ENCODE results near the gene PHKB. TPM values are rescaled to one million over a fixed set of nuclear protein-coding genes. Genes with fewer than 3 reads are reported as not detected.

The PHKB gene
- total and polyA plus RNA-seq, 2 of the 8 experiments (the other 6 are each of a cell fraction or from before 2014, with no cell fraction given), result 18.6 to 38.3 TPM

DNA sequence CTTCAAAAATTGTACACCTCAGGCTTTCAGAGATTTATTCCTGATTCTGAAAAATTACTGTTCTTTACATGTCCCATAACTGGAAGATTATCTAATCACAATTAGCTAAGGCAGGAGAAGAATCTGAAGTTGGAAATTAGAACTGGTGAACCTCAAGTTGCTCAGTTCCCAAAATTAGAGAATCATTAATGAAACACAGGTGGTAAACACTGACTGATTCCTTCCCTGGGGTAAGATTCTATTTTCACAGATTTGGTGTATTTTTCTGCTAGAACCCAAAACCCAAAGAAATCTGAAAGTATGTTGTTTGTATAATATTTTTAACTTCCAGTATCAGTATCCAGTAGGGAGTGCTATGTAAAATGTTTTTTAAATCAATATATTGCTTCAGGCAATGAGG lies 25.7 kb downstream of the PHKB start:
- FAIRE-seq (no peak), DNase-seq (ENCODE audit: low read depth in 1 of 2, low spot score in 2 of 2) (no peak)
- CTCF ChIA-PET (ENCODE audit: partially characterized antibody), result no interaction called here
- H3K56ac ChIP-seq (replicated peaks; ENCODE audit: insufficient read length, low read depth, low read length), result no peak overlapping the region
- H3K4me3 ChIP-seq (ENCODE audit: extremely low read depth in 1 of 4, insufficient read depth in 2 of 4, low read depth in 3 of 4, low read length in 4 of 4), result no peak overlapping the region
- no peak overlapping the region for H2AK5ac ChIP-seq (ENCODE audit: low read depth, low read length)
- peaks cover 17 to 20% of the 10 kb centered on the region in 2 experiments; a peak in 3 of 4 replicates for H3K9me3 ChIP-seq (ENCODE audit: insufficient read depth in 2 of 2, low read depth in 1 of 2, low read length in 1 of 2)
- H2BK15ac ChIP-seq (ENCODE audit: low read length), result no peak overlapping the region
- no peak overlapping the region for H3K18ac ChIP-seq (ENCODE audit: extremely low read depth, low read length)
- no peak overlapping the region for H4K91ac ChIP-seq (replicated peaks; ENCODE audit: insufficient read length, low read length)
- no peak overlapping the region for H4K5ac ChIP-seq (ENCODE audit: insufficient read length, low read depth, low read length)
- no peak overlapping the region for H3K4ac ChIP-seq (replicated peaks; ENCODE audit: insufficient read length, low read depth, low read length)
- H2BK5ac ChIP-seq (ENCODE audit: low read depth, low read length), result no peak overlapping the region
- peaks cover 0 to under 1% (median 0%) of the 10 kb centered on the region in 4 experiments; a peak in 1 of 7 replicates for H3K4me1 ChIP-seq (replicated peaks in 1 of 4; ENCODE audit: control insufficient read depth in 3 of 4, insufficient read depth in 4 of 4, low read length in 3 of 4)
- H2AFZ ChIP-seq (ENCODE audit: low read length), result no peak overlapping the region
- H3K14ac ChIP-seq (ENCODE audit: insufficient read length), result no peak overlapping the region
- H3K79me2 ChIP-seq (ENCODE audit: control insufficient read depth in 1 of 2, insufficient read depth in 2 of 2, low read length in 2 of 2), result no peaks in the 10 kb centered on the region; a peak in 1 of 4 replicates
- H3K4me2 ChIP-seq (ENCODE audit: insufficient read depth in 1 of 2, low read depth in 2 of 2, low read length in 2 of 2), result no peak overlapping the region
- no peaks in the 10 kb centered on the region for H4K20me1 ChIP-seq (replicated peaks in 1 of 2; ENCODE audit: control insufficient read depth in 1 of 2, insufficient read depth in 2 of 2, low read length in 2 of 2)
- no peaks in the 10 kb centered on the region for H3K27me3 ChIP-seq (replicated peaks in 1 of 4; ENCODE audit: control insufficient read depth in 3 of 4, extremely low read depth in 1 of 4, insufficient read depth in 3 of 4, low read length in 3 of 4)
- H2BK20ac ChIP-seq (ENCODE audit: low read length), result no peak overlapping the region
- H3K23ac ChIP-seq (ENCODE audit: insufficient read length), result no peak overlapping the region
- H4K8ac ChIP-seq (ENCODE audit: extremely low read depth, insufficient read depth, low read length), result no peak overlapping the region
- H3K23me2 ChIP-seq (ENCODE audit: low read depth, low read length), result no peaks in the 10 kb centered on the region
- no peak overlapping the region for H3K27ac ChIP-seq (ENCODE audit: low read depth, low read length)
- no peak overlapping the region for H2BK12ac ChIP-seq (ENCODE audit: low read depth, low read length)
- no peaks in the 10 kb centered on the region for H3K79me1 ChIP-seq (ENCODE audit: low read depth, low read length)
- peaks cover 0 to 7% (median 2%) of the 10 kb centered on the region in 4 experiments; a peak in 3 of 8 replicates for H3K36me3 ChIP-seq (ENCODE audit: control insufficient read depth in 2 of 4, insufficient read depth in 4 of 4, low read length in 3 of 4)
- no peak overlapping the region for H3K9ac ChIP-seq (replicated peaks in 1 of 4; ENCODE audit: extremely low read depth in 1 of 4, low read depth in 3 of 4, low read length in 3 of 4)
- POLR2A ChIA-PET (ENCODE audit: partially characterized antibody), result no interaction called here
- no peak overlapping the region for H2BK120ac ChIP-seq (replicated peaks; ENCODE audit: low read depth, low read length)
- TF ChIP-seq EZH2 (IDR thresholded peaks at IDR 0.05; ENCODE audit: low read depth, low read length, severe bottlenecking), result no peak
- TF ChIP-seq E2F6 (IDR thresholded peaks at IDR 0.05), result no peak
- no peak for TF ChIP-seq RFX5 (IDR thresholded peaks at IDR 0.05; ENCODE audit: borderline replicate concordance, low read depth, low read length)
- TF ChIP-seq YY1 (IDR thresholded peaks at IDR 0.05; ENCODE audit: low read depth, low read length), result no peak
- no peak for TF ChIP-seq BRCA1 (IDR thresholded peaks at IDR 0.05; ENCODE audit: low read depth, low read length)
- TF ChIP-seq SRF (IDR thresholded peaks at IDR 0.05; ENCODE audit: low read depth, low read length), result no peak
- no peak for TF ChIP-seq TAF7 (optimal IDR thresholded peaks at IDR 0.05; ENCODE audit: borderline replicate concordance, low read depth, low read length)
- no peak for TF ChIP-seq KDM1A (IDR thresholded peaks at IDR 0.05; ENCODE audit: borderline replicate concordance, low read length)
- TF ChIP-seq EGR1 (IDR thresholded peaks at IDR 0.05; ENCODE audit: borderline replicate concordance, low read depth, low read length), result no peak
- no peak for TF ChIP-seq CBX8 (IDR thresholded peaks at IDR 0.05; ENCODE audit: borderline replicate concordance, low read depth, low read length)
- no peak for TF ChIP-seq GABPA (IDR thresholded peaks at IDR 0.05; ENCODE audit: borderline replicate concordance, insufficient read depth, low read length)
- no peak for TF ChIP-seq SP2 (IDR thresholded peaks at IDR 0.05; ENCODE audit: low read length)
- no peak for TF ChIP-seq NRF1 (IDR thresholded peaks at IDR 0.05; ENCODE audit: low read depth, low read length)
- TF ChIP-seq TEAD4 (IDR thresholded peaks at IDR 0.05; ENCODE audit: low read depth, low read length), result no peak
- TF ChIP-seq CREB1 (IDR thresholded peaks at IDR 0.05), result no peak
- no peak for TF ChIP-seq FOSL1 (IDR thresholded peaks at IDR 0.05; ENCODE audit: insufficient read depth, low read depth, low read length)

All from H1 (cell line).